GM10266 (cell line): ENCODE data around the gene C5orf63.
"Not testable (repeated sequence)": the region's sequence is repeated elsewhere in the genome, so short reads cannot be mapped to it uniquely, and the experiment has no call there.

Experiments used
- DNase-seq: peaks from one replicate; pipeline ENCODE4 v3.0.0; 2012; ENCODE audit errors: extremely low spot score
- TF ChIP-seq, protein P1 (sequence below): IDR thresholded peaks from 2 replicates; pipeline ENCODE4 v1.5.1; 2012; ENCODE audit warnings: mild to moderate bottlenecking, low read depth; ENCODE audit not compliant: control insufficient read depth, insufficient read depth; ENCODE audit errors: missing control alignments

The C5orf63 gene

GRCh38 chr5:127025467-127025866 is 47.8 kb downstream of the C5orf63 start:
- no peak for DNase-seq
- TF ChIP-seq, protein P1, sequence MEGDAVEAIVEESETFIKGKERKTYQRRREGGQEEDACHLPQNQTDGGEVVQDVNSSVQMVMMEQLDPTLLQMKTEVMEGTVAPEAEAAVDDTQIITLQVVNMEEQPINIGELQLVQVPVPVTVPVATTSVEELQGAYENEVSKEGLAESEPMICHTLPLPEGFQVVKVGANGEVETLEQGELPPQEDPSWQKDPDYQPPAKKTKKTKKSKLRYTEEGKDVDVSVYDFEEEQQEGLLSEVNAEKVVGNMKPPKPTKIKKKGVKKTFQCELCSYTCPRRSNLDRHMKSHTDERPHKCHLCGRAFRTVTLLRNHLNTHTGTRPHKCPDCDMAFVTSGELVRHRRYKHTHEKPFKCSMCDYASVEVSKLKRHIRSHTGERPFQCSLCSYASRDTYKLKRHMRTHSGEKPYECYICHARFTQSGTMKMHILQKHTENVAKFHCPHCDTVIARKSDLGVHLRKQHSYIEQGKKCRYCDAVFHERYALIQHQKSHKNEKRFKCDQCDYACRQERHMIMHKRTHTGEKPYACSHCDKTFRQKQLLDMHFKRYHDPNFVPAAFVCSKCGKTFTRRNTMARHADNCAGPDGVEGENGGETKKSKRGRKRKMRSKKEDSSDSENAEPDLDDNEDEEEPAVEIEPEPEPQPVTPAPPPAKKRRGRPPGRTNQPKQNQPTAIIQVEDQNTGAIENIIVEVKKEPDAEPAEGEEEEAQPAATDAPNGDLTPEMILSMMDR, result no peak

DNA sequence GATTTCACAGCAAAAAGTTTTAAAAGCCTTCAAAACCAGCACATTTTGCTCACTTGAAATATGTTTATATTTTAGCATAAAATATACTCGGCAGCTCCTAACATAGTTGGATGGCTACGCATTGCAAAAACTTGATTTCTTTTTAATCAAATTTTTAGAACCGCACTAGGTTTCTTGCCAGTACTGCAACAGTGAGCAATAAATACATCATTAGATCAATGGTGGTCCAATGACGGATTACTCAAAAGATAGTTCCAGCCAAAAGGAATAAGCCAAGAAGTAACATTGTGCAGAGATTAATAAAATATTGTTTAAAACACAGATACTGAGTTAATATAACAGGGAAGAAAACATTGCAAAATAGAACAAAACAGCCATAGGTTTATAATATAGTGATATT is 48.5 kb downstream of the C5orf63 start:
- no peak for DNase-seq
- TF ChIP-seq, protein P1, result no peak

DNA sequence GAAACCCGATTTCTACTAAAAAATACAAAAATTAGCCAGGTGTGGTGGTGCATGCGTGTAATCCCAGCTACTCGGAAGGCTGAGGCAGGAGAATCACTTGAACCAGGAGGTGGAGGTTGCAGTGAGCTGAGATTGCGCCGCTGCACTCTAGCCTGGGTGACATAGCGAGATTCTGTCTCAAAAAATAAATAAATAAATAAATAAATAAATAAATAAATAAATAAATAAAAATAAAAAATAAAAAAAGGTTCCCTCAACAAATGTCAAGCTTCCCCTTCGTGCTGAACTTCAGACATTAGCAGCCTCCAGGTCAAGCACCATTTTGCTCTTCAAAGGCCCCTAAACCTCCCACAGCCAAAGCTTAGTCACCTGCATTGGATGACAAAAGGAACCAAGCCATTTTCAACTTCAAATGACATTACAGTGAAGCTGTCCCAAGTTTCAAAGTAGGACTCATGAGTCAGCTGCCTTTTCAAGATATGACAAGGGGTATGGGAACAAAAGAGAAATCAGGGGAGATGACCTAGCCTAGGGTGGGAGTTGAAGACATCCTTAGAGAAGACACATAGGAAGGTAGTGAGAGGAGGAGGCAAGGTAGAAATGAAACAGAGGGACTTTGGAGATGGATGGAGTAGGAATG is 49.6 kb downstream of the C5orf63 start:
- not testable (repeated sequence) for DNase-seq

GRCh38 chr5:127022846-127023245 is 50.5 kb downstream of the C5orf63 start:
- DNase-seq, result no peak
- TF ChIP-seq, protein P1, result no peak

GRCh38 chr5:127019928-127020327 is 53.4 kb downstream of the C5orf63 start:
- DNase-seq, result no peak
- TF ChIP-seq, protein P1, result no peak

GRCh38 chr5:127016722-127017121 is 56.6 kb downstream of the C5orf63 start:
- DNase-seq, result not testable (repeated sequence)

GRCh38 chr5:127015716-127016115 is 57.6 kb downstream of the C5orf63 start:
- DNase-seq, result no peak
- TF ChIP-seq, protein P1, result no peak

GRCh38 chr5:127014573-127014972 is 58.7 kb downstream of the C5orf63 start:
- TF ChIP-seq, protein P1, result no peak
- no peak for DNase-seq
